Astrocyte (in vitro differentiated cells and primary cell): ENCODE measurements around the gene PFKFB4. TPM values are rescaled to one million over a fixed set of nuclear protein-coding genes. Genes with fewer than 3 reads are reported as not detected.

Experiments used
- DNase-seq: peaks from one replicate; pipeline ENCODE4 v3.0.0-alpha.2; 2010; ENCODE audit warnings: low read depth
- FAIRE-seq: peaks from 2 replicates; lab custom pipeline; 2011; peaks lifted over from hg19 to GRCh38; lab: Jason Lieb, UNC
- H2AFZ ChIP-seq: 2 replicates; pipeline ENCODE4 v1.6.0; 2012; ENCODE audit warnings: low read depth, low read length, inconsistent platforms
- H3K27ac ChIP-seq: 2 replicates; pipeline ENCODE4 v1.5.1; 2011; ENCODE audit warnings: low read depth, low read length, inconsistent platforms
- H3K27me3 ChIP-seq: 2 replicates; pipeline ENCODE4 v1.6.0; 2011; ENCODE audit warnings: low read length, inconsistent platforms; ENCODE audit not compliant: insufficient read depth
- H3K36me3 ChIP-seq: 2 replicates; pipeline ENCODE4 v1.5.1; 2011; ENCODE audit warnings: low read length, inconsistent platforms; ENCODE audit not compliant: insufficient read depth
- H3K4me1 ChIP-seq: 2 replicates; pipeline ENCODE4 v1.5.1; 2011; ENCODE audit warnings: low read length, inconsistent platforms; ENCODE audit not compliant: insufficient read depth
- H3K4me2 ChIP-seq: 2 replicates; pipeline ENCODE4 v1.6.0; 2012; ENCODE audit warnings: low read length, inconsistent platforms
- H3K4me3 ChIP-seq: 2 replicates; pipeline ENCODE4 v1.5.1; 2011; ENCODE audit warnings: low read depth, mild to moderate bottlenecking, low read length, inconsistent platforms; ENCODE audit not compliant: insufficient read depth
- H3K79me2 ChIP-seq: 2 replicates; pipeline ENCODE4 v1.6.0; 2012; ENCODE audit warnings: mild to moderate bottlenecking, low read length, inconsistent platforms; ENCODE audit not compliant: insufficient read depth
- H3K9ac ChIP-seq: 2 replicates; pipeline ENCODE4 v1.6.0; 2012; ENCODE audit warnings: mild to moderate bottlenecking, low read length, inconsistent platforms
- H3K9me3 ChIP-seq: 2 replicates; pipeline ENCODE4 v1.5.1; 2012; ENCODE audit warnings: low read depth, mild to moderate bottlenecking, low read length, inconsistent platforms; ENCODE audit not compliant: insufficient read depth
- H4K20me1 ChIP-seq: 2 replicates; pipeline ENCODE4 v1.6.0; 2012; ENCODE audit warnings: low read length, inconsistent platforms; ENCODE audit not compliant: insufficient read depth
- H3K27ac Mint-ChIP-seq: one replicate; pipeline ENCODE4 v1.8.0; 2021; ENCODE audit warnings: mild to moderate bottlenecking, mixed read lengths; ENCODE audit not compliant: unreplicated experiment
- H3K27me3 Mint-ChIP-seq: one replicate; pipeline ENCODE4 v1.8.0; 2021; ENCODE audit warnings: low read depth, mixed read lengths; ENCODE audit not compliant: unreplicated experiment
- H3K36me3 Mint-ChIP-seq: one replicate; pipeline ENCODE4 v1.8.0; 2021; ENCODE audit warnings: low read depth, mixed read lengths; ENCODE audit not compliant: unreplicated experiment
- H3K4me1 Mint-ChIP-seq: one replicate; pipeline ENCODE4 v1.8.0; 2021; ENCODE audit warnings: low read depth, mixed read lengths; ENCODE audit not compliant: unreplicated experiment
- H3K4me3 Mint-ChIP-seq: one replicate; pipeline ENCODE4 v1.8.0; 2021; ENCODE audit warnings: mild to moderate bottlenecking, moderate library complexity, mixed read lengths; ENCODE audit not compliant: unreplicated experiment
- H3K9me3 Mint-ChIP-seq: one replicate; pipeline ENCODE4 v1.8.0; 2021; ENCODE audit warnings: mild to moderate bottlenecking, mixed read lengths; ENCODE audit not compliant: unreplicated experiment
- EZH2 ChIP-seq: IDR thresholded peaks from 2 replicates; pipeline ENCODE4 v1.6.1; 2012; ENCODE audit warnings: mild to moderate bottlenecking, low read length, inconsistent platforms; ENCODE audit not compliant: insufficient read depth
- total RNA-seq: library from RNA; stranded (reverse); gene quantifications from 2 replicates; pipeline ENCODE4 v1.2.1, GENCODE V29; 2021
- TF ChIP-seq, protein P1 (sequence below): IDR thresholded peaks from 2 replicates; pipeline ENCODE4 v1.5.1; 2011; ENCODE audit warnings: low read depth, mild to moderate bottlenecking, inconsistent platforms, low read length, moderate library complexity; ENCODE audit not compliant: insufficient read depth

The PFKFB4 gene
- total RNA-seq, 1 donor from 2014 or later: 27.8 TPM

GRCh38 chr3:48595075-48595525 lies 38.5 kb upstream of the PFKFB4 start, which contains the start of gene COL7A1:
Gene COL7A1 (minus strand): TSS chr3:48595329. CDS start chr3:48595159, 170 bp downstream.
- H4K20me1 ChIP-seq: peaks cover 30% of the 10 kb centered on the region
- peak within 1 kb of the TSS; percentile 89 for H3K27ac Mint-ChIP-seq
- peak within 1 kb of the TSS; percentile 58 for H3K4me3 ChIP-seq
- H3K4me3 Mint-ChIP-seq: peak within 1 kb of the TSS; percentile 34
- no peaks in the 10 kb centered on the region for H3K27me3 ChIP-seq
- peaks cover 47% of the 10 kb centered on the region for H3K79me2 ChIP-seq
- no peak for FAIRE-seq
- peak within 1 kb of the TSS; percentile 86 for H3K9ac ChIP-seq
- peaks cover 74% of the 10 kb centered on the region for H3K4me1 ChIP-seq
- H3K9me3 Mint-ChIP-seq: peaks cover 2% of the 10 kb centered on the region
- TF ChIP-seq, protein P1, sequence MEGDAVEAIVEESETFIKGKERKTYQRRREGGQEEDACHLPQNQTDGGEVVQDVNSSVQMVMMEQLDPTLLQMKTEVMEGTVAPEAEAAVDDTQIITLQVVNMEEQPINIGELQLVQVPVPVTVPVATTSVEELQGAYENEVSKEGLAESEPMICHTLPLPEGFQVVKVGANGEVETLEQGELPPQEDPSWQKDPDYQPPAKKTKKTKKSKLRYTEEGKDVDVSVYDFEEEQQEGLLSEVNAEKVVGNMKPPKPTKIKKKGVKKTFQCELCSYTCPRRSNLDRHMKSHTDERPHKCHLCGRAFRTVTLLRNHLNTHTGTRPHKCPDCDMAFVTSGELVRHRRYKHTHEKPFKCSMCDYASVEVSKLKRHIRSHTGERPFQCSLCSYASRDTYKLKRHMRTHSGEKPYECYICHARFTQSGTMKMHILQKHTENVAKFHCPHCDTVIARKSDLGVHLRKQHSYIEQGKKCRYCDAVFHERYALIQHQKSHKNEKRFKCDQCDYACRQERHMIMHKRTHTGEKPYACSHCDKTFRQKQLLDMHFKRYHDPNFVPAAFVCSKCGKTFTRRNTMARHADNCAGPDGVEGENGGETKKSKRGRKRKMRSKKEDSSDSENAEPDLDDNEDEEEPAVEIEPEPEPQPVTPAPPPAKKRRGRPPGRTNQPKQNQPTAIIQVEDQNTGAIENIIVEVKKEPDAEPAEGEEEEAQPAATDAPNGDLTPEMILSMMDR: no peak
- TF ChIP-seq EZH2: no peak
- peaks cover 8% of the 10 kb centered on the region for H3K36me3 ChIP-seq
- peaks cover 2% of the 10 kb centered on the region for H3K27me3 Mint-ChIP-seq
- peaks cover 28% of the 10 kb centered on the region for H3K36me3 Mint-ChIP-seq
- H3K4me2 ChIP-seq: peak within 1 kb of the TSS; percentile 89
- H3K4me1 Mint-ChIP-seq: peaks cover 44% of the 10 kb centered on the region
- no peaks in the 10 kb centered on the region for H3K9me3 ChIP-seq
- H3K27ac ChIP-seq: peak within 1 kb of the TSS; percentile 92
- peak within 1 kb of the TSS; percentile 58 for H2AFZ ChIP-seq
- no peak for DNase-seq

DNA sequence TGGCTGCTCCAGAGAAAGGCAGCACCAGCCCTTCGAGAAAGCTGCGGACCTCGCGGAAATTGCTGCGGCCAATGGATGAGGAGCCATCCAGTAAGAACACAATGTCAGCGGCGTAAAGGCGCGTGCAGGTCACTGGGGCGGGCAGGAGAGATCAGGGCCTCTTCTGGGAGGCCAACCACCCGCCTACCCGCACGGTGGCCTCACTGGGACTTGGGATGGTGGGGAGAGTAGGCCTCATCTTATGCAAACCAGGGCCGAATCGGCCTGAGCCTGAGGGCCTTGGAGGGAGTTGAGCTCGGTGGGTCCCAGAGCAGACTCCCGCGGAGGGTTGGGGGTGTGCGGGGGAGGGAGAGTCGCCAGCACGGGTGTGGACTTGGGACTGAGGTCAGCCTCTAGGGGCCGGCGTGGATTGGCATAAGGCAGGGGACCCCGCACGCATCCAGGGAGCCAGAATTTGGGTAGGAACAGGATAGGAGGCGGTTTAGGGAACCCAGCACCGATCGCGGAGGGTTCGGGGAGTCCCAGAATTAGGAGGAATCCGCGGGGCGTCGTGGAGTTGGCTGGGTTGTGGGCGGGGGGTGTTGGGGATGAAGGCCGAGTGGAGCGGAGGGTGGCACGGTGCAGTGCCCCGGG lies 37.9 kb upstream of the PFKFB4 start:
- Mint-ChIP-seq H3K27me3 (peaks cover 6% of the 10 kb centered on the region), H3K36me3 (peaks cover 29% of the 10 kb centered on the region), H3K4me1 (peaks cover 43% of the 10 kb centered on the region), H3K27ac (no peak overlapping the region), H3K4me3 (peak overlapping the region; percentile 34), H3K9me3 (peaks cover 2% of the 10 kb centered on the region)
- Histone ChIP-seq H3K36me3 (peaks cover 5% of the 10 kb centered on the region), H3K9me3 (no peaks in the 10 kb centered on the region), H4K20me1 (peaks cover 36% of the 10 kb centered on the region), H2AFZ (peak overlapping the region; percentile 58), H3K9ac (peak overlapping the region; percentile 86), H3K4me1 (peaks cover 68% of the 10 kb centered on the region), H3K4me3 (peak overlapping the region; percentile 58), H3K27ac (peak overlapping the region; percentile 92), H3K79me2 (peaks cover 45% of the 10 kb centered on the region), H3K27me3 (no peaks in the 10 kb centered on the region), H3K4me2 (peak overlapping the region; percentile 89)
- TF ChIP-seq, protein P1: no peak
- no peak for TF ChIP-seq EZH2
- FAIRE-seq: no peak
- no peak for DNase-seq

- peaks cover 44% of the 10 kb centered on the region for H4K20me1 ChIP-seq
- no peak overlapping the region for H3K27ac Mint-ChIP-seq
- TF ChIP-seq EZH2: no peak
- TF ChIP-seq, protein P1: no peak
- no peak overlapping the region for H3K9ac ChIP-seq
- peaks cover 56% of the 10 kb centered on the region for H3K4me1 ChIP-seq
- peaks cover 2% of the 10 kb centered on the region for H3K9me3 Mint-ChIP-seq
- no peak for FAIRE-seq
- DNase-seq: no peak
- peaks cover 2% of the 10 kb centered on the region for H3K36me3 ChIP-seq
- peaks cover 32% of the 10 kb centered on the region for H3K36me3 Mint-ChIP-seq
- H3K9me3 ChIP-seq: no peaks in the 10 kb centered on the region
- no peak overlapping the region for H3K4me3 Mint-ChIP-seq
- H3K4me1 Mint-ChIP-seq: peaks cover 32% of the 10 kb centered on the region
- peak overlapping the region; percentile 89 for H3K4me2 ChIP-seq
- H3K79me2 ChIP-seq: peaks cover 54% of the 10 kb centered on the region
- peaks cover 13% of the 10 kb centered on the region for H3K27me3 Mint-ChIP-seq
- peak overlapping the region; percentile 29 for H3K4me3 ChIP-seq
- H2AFZ ChIP-seq: no peak overlapping the region
- no peaks in the 10 kb centered on the region for H3K27me3 ChIP-seq
- H3K27ac ChIP-seq: no peak overlapping the region
Measured at GRCh38 chr3:48593337-48593736, 36.7 kb upstream of the PFKFB4 start.
